ENCODE measurements around the gene TCTA.
A peak's percentile ranks its signal among the peaks of the same experiment; 100 is the strongest.
"Not testable (repeated sequence)": the region's sequence is repeated elsewhere in the genome, so short reads cannot be mapped to it uniquely, and the experiment has no call there.

The TCTA gene, protein sequence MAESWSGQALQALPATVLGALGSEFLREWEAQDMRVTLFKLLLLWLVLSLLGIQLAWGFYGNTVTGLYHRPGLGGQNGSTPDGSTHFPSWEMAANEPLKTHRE

DNA sequence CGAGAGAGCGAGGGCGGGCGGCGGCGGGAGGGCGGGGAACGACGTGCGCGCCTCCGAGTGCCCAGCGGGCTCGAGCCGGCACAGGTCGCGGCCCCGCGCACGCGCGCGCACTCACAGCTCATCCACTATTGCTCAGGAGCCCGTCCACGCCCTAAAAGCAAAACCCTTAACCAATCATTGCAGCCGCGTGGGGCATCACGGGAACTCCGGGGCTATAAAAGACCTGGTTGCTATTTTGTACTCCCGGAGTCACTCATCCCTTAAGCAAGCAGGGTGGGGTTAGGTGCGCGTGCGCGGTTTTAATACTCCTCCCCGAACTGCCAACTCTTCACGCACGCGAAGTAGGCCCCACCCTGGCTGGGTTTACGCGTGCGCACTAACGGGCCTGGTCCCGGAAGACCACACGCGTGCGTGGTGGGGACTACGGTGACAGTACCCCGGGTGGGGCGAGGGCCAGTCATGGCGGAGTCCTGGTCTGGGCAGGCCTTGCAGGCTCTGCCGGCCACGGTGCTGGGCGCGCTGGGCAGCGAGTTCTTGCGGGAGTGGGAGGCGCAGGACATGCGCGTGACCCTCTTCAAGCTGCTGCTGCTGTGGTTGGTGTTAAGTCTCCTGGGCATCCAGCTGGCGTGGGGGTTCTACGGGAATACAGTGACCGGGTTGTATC is at the start of gene TCTA, which contains the start of gene RHOA:
TSS of gene TCTA (plus strand) at position 456 of the 664 bp plus-strand sequence. CDS start at position 460, 4 bp downstream.
TSS of gene RHOA (minus strand) at position 9 of the 664 bp plus-strand sequence. CDS start 36,387 bp downstream, outside the sequence.
- DNase-seq (ENCODE audit: low read depth): peak; percentile 99

DNA sequence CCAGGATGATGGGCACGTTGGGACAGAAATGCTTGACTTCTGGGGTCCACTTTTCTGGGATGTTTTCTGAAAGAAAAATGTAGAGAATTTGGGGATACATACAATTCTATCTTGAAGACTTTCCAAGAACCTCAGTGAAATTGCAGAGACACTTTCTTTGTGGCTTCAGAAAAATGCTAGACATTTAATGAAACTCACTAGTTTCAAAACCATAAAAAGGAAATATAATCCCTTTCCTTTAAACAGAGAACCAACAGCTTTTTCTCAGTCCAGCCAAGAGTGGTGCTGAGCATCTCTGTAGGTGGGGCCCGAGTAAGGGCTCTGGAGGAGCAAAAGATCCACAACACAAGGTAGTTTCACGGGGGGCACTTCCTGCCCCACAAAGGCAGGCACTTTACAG is 49.7 kb upstream of the TCTA start:
- DNase-seq (ENCODE audit: low read depth): no peak

DNA sequence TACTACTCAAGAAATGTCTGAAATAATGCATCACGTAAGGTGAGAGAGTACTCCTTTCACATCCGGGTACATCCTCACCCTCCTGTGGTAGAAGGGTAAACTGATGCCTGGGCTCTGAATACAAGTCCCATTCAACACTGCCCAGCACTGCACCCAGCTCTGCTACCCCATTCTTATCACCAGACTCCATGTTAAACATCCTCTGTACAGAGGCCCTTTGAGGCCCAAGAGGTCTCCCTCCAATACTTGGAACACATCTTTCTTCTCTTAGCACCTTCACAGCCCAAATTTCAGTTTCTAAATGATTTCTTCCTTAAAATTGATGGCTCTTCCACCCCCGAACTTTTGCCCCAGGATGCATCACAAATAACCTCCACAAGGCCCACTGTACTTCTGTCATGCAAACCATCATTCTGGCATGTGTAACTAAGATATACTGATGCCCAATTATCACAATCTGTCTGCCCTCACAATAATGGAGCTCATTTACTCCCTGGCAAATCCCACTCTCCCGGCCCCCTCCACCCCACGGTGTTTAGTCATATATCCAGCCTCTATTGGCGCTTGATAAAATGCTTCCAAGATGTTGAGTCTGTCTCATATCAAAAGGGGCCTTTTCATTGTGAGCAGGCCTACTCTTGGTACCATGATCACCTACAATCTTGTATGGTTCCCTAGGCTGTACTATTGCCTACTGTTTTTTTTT is 41.5 kb upstream of the TCTA start:
- no peak for DNase-seq (ENCODE audit: low read depth)

DNA sequence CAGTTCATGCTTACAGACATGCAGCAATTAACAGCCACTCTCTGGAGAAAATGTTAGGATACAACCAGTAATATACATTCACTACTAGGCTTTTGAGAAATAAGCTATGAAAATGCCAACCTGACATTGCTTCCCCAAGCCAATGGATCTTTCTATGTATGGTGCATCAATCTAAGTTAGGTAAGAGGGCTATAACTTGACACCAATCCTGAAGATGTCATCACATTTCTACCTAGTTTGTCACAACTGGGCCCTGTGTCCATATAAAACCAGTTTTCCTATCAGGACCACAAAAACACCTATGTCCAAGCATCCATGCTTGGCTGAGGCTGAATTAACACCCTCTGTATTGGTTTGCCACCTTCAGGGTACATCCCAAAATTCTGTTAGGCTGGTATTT is 40.3 kb upstream of the TCTA start:
- no peak for DNase-seq (ENCODE audit: low read depth)

DNA sequence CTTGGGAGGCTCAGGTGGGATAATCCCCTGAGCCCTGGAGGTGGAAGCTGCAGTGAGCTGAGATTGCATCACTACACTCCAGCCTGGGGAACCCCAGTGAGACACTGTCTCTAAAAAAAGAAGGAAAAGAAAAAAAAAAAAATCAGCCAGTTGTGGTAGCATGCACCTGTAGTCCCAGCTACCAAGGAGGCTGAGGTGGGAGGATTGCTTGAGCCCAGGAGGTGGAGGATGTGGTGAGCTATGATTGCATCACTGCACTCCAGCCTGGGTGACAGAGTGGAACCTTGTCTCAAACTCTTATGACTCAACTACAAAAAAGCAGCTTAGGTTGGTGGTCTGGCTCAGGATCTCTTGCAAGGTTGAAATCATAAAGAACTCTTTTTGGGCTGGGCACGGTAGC is 34.7 kb upstream of the TCTA start:
- no peak for DNase-seq (ENCODE audit: low read depth)

DNA sequence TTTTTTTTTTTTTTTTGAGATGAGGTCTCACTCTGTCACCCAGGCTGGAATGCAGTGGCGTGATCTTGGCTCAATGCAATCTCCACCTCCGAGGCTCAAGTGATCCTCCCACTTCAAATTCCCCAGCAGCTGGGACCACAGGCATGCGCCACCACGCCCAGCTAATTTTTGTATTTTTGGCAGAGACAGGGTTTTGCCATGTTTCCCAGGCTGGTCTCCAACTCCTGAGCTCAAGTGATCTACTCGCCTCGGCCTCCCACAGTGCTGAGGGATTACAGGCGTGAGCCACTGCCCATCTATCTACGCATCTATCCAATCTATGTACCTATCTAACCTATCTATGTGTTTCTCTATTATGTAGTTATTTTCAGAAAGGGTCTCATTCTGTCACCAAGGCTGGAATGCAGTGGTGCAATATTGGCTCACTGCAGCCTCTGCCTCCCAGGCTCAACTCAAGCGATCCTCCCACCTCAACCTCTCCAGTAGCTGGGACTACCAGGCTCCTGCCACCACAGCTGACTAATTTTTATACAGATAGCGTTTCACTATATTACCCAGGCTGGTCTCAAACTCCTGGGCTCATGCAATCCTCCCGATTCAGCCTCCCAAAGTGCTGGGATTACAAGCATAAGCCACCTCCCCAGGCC is 33.9 kb upstream of the TCTA start:
- DNase-seq (ENCODE audit: low read depth): no peak

DNA sequence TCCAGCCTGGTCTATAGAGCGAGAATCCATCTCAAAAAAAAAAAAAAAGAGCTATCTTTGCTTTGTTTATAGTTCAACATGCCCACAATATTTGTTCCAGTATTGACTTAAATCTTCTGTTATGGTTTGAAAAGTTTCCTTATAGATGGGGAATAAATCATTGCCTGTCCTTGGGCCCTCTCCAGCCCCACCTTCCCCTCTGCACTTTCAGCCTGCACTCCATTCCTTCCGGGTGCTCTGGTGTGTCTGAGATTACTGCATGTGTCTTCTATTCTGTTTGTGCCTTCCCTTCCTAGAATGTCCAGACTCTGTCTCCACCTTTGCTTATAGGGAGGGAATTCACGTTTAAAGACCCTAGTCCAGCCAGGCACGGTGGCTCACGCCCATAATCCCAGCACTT is 28.8 kb upstream of the TCTA start:
- no peak for DNase-seq (ENCODE audit: low read depth)

DNA sequence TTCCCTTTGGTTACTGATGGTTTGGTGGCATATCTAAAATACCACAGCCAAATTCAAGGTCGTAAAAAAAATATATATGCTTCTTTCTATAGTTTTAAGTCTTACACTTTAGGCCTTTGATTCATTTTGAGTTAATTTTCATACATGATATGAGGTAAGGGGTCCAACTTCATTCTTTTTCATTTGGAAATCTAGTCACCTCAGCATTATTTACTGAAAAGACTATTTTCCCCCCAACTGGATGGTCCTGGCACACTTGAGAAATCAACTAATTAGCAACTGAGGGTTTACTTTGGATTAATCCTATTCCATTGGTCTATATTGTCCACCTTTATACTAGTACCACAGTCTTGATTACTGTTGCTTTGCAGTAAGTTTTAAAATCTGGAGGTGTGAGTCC is 26.6 kb upstream of the TCTA start:
- no peak for DNase-seq (ENCODE audit: low read depth)

DNA sequence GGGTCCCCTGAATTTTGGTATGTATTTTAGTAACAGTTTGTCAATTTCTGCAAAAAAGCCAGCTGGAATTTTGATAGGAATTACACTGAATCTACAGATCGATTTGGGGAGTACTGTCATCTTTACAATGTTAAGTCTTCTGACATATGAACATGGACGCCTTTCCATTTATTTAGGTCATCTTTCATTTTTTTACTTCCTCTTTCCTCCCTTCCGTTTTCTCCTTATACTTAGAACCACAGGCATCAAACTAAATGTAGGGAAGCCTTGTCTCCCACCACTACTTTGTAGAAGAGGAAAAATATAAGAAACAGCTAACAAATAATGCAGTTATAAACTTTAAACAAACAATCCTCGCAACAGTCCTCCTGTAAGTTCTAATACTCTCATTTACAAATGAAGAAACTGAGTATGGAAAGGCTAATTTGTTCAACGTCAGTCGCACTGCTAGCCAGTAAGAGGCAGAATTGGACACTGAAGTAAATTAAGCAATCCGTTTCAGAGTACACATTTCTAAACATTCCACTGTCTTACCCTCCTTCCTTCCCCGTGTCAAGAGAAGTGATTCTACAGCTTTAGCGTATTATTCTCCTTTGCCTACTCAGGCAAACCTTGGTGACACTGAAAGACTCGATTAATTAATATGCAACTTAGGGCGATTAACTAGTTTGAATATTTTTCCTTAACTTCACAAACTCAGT is 26.0 kb upstream of the TCTA start:
- no peak for DNase-seq (ENCODE audit: low read depth)

DNA sequence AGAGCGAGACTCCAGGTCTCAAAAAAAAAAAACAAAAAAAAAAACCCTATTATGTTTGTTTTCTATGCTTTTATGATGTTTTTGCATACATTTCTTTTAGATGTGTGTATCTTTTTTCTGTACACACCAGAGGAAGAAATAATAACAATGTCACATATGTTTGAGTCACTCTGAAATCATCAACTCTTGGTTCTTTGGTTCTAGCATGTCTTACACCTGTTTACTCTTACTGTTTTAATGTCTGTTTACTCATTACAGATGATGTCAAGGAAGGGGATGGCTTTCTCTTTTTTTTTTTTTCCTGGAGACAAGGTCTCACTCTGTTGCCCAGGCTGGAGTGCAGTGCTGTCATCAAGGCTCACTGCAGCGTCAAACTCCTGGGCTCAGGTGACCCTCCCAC is 24.5 kb upstream of the TCTA start:
- DNase-seq (ENCODE audit: low read depth): no peak

DNA sequence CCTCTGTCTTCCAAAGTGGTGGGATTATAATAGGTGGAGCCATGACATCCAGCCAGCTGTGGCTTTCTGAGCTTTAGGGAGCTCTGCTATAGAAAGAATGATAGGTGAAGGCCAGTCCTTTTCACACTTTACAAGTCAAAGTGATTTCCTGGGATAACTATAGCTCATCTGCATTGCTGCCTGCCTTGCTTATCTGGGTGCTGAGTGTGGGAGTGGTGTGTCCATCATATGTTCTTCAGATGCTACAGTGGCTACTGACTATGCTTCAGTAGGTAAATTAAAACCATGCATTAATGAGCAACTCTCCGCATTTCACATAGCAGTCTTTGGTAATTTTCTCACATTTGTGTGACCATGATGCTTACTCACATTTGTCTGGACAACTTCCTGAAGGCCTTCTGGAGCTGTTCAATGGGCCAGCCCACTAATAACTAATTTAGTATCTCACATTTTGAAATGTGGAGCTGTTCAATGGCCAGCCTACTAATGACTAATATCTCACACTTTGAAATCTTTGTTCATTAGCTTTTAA is 23.9 kb upstream of the TCTA start:
- no peak for DNase-seq (ENCODE audit: low read depth)

DNA sequence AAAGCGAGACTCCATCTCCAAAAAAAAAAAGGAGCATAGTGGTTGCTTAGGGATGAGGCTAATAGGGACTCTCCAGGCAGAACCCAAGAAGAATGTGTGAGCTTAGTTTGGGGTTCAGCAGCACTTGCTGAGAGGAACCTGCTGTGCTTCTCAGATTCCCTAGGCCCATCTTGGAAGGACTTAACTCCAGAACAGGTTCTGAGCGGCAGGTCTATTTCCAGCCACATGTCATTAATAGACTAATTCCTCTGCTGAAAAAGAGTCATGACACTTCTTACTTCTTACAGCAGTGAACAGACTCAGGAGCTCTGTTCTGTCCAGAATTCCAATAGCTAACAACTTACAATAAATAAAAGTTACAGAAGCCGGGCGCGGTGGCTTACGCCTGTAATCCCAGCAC is 22.9 kb upstream of the TCTA start:
- no peak for DNase-seq (ENCODE audit: low read depth)

DNA sequence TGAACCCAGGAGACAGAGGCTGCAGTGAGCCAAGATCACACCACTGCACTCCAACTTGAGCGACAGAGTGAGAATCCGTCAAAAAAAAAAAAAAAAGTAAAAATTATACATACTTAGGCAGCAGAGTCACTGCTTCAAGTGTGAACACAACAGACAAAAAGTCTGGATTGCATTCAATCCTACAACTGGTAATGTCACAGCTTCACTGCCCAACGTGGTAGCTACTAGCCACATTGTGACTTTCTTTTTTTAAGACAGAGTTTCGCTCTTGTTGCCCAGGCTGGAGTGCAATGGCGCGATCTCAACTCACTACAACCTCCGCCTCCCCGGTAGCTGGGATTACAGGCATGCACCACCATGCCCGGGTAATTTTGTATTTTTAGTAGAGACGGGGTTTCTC is 20.9 kb upstream of the TCTA start:
- not testable (repeated sequence) for DNase-seq (ENCODE audit: low read depth)

DNA sequence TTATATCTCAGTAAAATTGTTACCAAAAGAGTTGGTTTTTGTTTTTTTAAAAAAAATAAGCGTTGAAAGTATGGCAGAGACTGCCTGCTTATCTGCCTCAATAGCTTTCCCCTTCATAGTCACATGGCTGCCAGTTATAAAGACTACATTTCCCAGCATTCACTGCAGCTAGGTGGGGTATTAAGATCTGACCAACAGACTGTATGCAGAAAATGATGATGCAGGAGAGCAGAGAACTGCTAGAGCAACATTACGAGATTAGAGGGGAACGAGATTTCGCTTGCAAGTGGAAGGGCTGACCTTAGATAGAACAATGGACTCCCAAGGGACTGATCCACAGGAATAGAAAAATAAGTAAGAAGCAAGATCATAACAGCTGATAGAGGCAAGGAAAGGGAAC is 14.8 kb upstream of the TCTA start:
- DNase-seq (ENCODE audit: low read depth): no peak

DNA sequence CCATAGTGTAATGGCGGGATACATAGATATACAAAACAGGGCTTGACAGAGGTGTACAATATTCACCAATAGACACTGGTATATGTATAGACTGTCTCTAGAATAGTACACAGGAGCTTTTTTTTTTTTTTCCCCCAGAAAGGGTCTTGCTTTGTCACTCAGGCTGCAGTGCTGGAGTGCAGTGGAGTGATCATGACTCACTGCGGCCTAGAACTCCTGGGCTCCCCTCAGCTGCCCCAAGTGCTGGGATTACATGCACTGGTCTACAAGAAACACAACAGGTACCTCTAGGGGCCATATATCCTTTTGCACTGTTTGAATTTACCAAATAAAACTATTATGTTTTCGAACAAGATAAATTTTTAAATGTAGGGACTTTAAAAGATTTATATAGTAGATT is 12.8 kb upstream of the TCTA start:
- DNase-seq (ENCODE audit: low read depth): no peak

DNA sequence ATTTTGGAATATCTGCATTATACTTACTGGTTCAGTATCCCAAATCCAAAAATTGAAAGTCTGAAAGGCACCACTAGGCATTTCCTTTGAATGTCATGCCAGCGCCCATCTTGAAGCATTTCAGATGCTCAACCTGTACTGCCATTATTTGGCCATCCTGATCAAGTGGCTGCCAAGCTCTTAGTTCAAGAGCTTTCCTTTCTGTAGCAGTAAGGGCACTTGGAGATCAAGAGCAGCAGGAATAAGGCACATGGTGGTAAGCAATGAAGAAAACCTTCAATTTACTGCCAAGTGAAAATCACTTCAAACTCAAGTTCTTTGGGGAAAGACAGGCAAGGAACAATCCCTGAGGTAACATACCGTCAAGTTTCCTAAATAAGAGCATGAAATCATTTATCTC is 10.5 kb upstream of the TCTA start:
- DNase-seq (ENCODE audit: low read depth): no peak

DNA sequence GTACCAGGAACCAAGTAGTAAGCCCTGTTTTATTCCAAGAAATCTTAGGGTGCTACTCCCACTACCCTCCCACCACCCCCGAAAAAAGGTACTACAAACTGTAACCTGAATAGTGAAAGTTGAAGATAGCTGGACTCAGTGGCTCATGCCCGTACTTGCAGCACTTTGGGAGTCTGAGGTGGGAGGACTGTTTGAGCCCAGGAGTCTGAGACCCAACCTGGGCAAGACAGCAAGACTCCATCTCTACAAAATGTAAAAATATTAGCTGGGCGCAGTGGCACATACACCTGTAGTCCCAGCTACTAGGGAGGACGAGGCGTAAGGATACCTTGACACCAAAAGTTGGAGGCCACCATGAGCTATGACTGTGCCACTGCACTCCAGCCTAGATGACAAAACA is 8.3 kb upstream of the TCTA start:
- no peak for DNase-seq (ENCODE audit: low read depth)

DNA sequence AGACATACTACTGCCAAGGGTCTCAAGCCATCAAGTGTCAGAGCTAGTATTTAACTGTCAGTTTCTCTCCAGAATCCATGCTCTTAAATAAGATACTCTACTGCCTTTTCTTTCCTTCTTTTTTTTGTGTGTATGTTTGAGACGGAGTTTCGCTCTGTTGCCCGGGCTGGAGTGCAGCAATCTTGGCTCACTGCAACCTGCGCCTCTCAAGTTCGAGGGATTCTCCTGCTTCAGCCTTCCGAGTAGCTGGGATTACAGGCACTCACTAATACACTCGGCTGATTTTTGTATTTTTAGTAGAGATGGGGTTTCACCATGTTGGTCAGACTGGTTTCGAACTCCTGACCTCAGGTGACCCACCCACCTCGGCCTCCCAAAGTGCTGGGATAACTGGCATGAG is 6.7 kb upstream of the TCTA start:
- DNase-seq (ENCODE audit: low read depth): not testable (repeated sequence)

DNA sequence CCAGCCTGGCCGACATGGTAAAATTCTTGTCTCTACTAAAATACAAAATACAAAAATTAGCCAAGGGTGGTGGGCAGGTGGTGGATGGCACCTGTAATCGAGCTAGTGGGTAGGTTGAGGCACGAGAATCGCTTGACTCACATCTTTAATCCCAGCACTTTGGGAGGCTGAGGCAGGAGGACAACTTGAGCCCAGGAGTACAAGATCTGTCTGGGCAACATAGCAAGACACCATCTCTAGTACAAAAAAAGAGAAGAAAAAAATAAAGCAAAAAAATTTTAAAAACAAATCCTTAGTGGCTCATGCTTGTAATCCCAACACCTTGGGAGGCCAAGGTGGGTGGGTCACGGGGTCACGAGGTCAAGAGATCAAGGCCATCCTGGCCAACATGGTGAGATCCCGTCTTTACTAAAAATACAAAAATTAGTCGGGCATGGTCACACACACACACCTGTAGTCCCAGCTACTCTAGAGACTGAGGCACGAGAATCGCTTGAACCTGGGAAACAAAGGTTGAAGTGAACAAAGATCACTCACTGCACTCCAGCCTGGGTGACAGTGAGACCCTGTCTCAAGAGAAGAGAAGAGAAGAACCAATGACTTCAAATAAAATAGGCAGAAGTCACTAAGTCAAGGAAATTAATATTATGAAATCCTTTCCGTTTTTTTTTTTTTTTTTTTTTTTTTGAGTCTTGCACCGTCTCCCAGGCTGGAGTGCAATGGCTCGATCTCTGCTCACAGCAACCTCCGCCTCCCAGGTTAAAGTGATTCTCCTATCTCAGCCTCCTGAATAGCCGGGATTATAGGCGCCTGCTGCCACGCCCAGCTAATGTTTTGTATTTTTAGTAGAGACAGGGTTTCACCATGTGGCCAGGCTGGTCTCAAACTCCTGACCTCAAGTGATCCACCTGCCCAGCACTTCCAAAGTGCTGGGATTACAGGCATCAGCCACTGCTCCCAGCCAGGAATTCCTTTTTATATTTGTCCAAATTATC is 5.4 kb upstream of the TCTA start:
- no peak for DNase-seq (ENCODE audit: low read depth)

DNA sequence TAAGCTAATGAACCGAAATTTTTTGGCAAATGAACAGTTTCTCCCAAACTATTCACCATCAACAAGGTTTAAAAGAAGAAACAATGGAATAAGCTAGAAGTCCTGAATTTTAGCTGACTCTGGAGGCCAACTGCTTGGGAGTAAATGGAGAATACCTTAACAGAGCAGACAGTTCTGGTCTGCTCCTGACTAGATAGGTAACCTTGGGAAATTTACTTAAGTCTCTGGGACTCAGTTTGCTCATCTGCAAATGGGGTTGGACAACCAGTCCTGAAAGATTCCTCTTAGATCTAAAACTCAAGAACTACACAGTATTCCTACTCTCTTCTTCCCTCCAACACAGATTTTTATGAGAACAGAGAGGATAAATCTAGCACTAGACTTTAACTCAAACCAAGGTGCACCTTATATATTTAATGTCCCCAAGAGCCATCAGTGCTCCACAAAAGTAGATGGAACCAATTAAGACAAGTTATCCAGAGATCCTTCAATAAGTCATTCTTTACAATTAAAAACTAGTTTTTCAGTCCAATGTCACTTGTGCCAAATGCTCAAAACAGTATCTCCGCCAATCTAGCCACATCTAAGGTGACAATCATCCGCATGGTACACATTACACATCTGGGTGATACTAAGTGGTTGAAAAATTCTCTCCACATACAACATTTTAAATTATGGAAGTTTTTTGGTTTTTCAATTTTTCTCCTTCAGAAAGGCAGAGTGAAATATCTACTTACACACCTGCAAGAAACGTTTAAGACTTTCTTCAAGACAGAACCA is 2.0 kb upstream of the TCTA start:
- DNase-seq (ENCODE audit: low read depth): no peak
